HepG2 (cell line): ENCODE results near the gene FRAS1. TPM values are rescaled to one million over a fixed set of nuclear protein-coding genes. Genes with fewer than 3 reads are reported as not detected.

Source experiments
- EP300 ChIP-seq, 3 experiments: sonication (generic) in 1 of 3; formaldehyde crosslinking in 1 of 3; IDR thresholded peaks; 2 replicates each; pipeline versions ENCODE4 v1.5.1 to v1.6.1; 2011 to 2020; ENCODE audit warnings: low read depth in 2 of 3, low read length in 2 of 3, borderline replicate concordance in 1 of 3, improper control_type of control experiment in 1 of 3, mild to moderate bottlenecking in 1 of 3, missing genetic modification reagents in 1 of 3, moderate library complexity in 1 of 3
- ISX ChIP-seq: sonication (generic); formaldehyde crosslinking; conservative IDR thresholded peaks from 2 replicates; pipeline ENCODE4 v1.5.0; 2020; ENCODE audit warnings: missing genetic modification reagents
- RXRB ChIP-seq: IDR thresholded peaks from 2 replicates; pipeline ENCODE4 v1.6.1; 2016; ENCODE audit warnings: borderline replicate concordance, missing genetic modification reagents, missing compliant biosample characterization
- TCF7 ChIP-seq: sonication (generic); IDR thresholded peaks from 2 replicates; pipeline ENCODE4 v1.6.1; 2016; ENCODE audit warnings: antibody characterized with exemption, low read depth
- TCF7L2 ChIP-seq: IDR thresholded peaks from 2 replicates; pipeline ENCODE4 v1.6.1; 2011; ENCODE audit warnings: mild to moderate bottlenecking, low read depth, low read length, moderate library complexity
- ZNF251 ChIP-seq: sonication (generic); formaldehyde crosslinking; IDR thresholded peaks from 2 replicates; pipeline ENCODE4 v1.9.0; 2021; ENCODE audit warnings: mild to moderate bottlenecking, missing genetic modification reagents
- ZNF263 ChIP-seq: sonication (generic); formaldehyde crosslinking; IDR thresholded peaks from 2 replicates; pipeline ENCODE4 v1.4.0; 2020; ENCODE audit warnings: missing genetic modification reagents
- ZNF460 ChIP-seq: sonication (generic); formaldehyde crosslinking; IDR thresholded peaks from 2 replicates; pipeline ENCODE4 v1.5.1; 2020; ENCODE audit warnings: missing genetic modification reagents, mild to moderate bottlenecking, borderline replicate concordance
- ZNF670 ChIP-seq: sonication (generic); formaldehyde crosslinking; IDR thresholded peaks from 2 replicates; pipeline ENCODE4 v1.8.0; 2022; ENCODE audit warnings: mild to moderate bottlenecking, missing genetic modification reagents, borderline replicate concordance
- ZNF720 ChIP-seq: sonication (generic); formaldehyde crosslinking; IDR thresholded peaks from 2 replicates; pipeline ENCODE4 v1.4.0; 2020; ENCODE audit warnings: missing genetic modification reagents
- ZNF75D ChIP-seq: sonication (generic); formaldehyde crosslinking; IDR thresholded peaks from 2 replicates; pipeline ENCODE4 v1.8.1; 2023; ENCODE audit warnings: missing genetic modification reagents, mild to moderate bottlenecking, borderline replicate concordance
- ZNF766 ChIP-seq: sonication (generic); formaldehyde crosslinking; IDR thresholded peaks from 2 replicates; pipeline ENCODE4 v1.5.0; 2020; ENCODE audit warnings: missing genetic modification reagents, borderline replicate concordance
- polyA plus RNA-seq, 8 experiments: library from polyadenylated mRNA; depleted of rRNA in 3 of 8; stranded (reverse) in 7 of 8; unstranded in 1 of 8; fragments of >200 nt; fragmentation: Illumina TruSeq in 4 of 8; extraction: Trizol in 4 of 8; gene quantifications; 2 replicates each; pipeline versions ENCODE4 v1.2.1 to v1.2.3, GENCODE V29; 2011 to 2016; ENCODE audit warnings: low read depth in 4 of 8, missing spikeins in 1 of 8, mixed read lengths in 1 of 8; ENCODE audit not compliant: insufficient read depth in 1 of 8
- total RNA-seq, 5 experiments: library from RNA; depleted of rRNA; stranded (reverse); fragments of >200 nt; fragmentation: Illumina TruSeq; extraction: Trizol; gene quantifications; 2 replicates each; pipeline ENCODE4 v1.2.3, GENCODE V29; 2016; ENCODE audit warnings: low read depth in 1 of 5
- TF ChIP-seq, protein P1 (sequence below): sonication (generic); formaldehyde crosslinking; IDR thresholded peaks from 2 replicates; pipeline ENCODE4 v1.8.0; 2022; ENCODE audit warnings: missing genetic modification reagents, mild to moderate bottlenecking, borderline replicate concordance
- TF ChIP-seq, protein P2 (sequence below), 2 experiments: IDR thresholded peaks; 2 replicates each; pipeline ENCODE4 v1.6.1; 2011 to 2012; ENCODE audit warnings: low read length in 2 of 2, borderline replicate concordance in 1 of 2, low read depth in 1 of 2, mild to moderate bottlenecking in 1 of 2, moderate library complexity in 1 of 2
- TF ChIP-seq, protein P3 (sequence below): sonication (generic); formaldehyde crosslinking; IDR thresholded peaks from 2 replicates; pipeline ENCODE4 v1.8.0; 2022; ENCODE audit warnings: mild to moderate bottlenecking, missing genetic modification reagents, moderate library complexity
- TF ChIP-seq, protein P4 (sequence below): sonication (generic); formaldehyde crosslinking; IDR thresholded peaks from 2 replicates; pipeline ENCODE4 v1.5.0; 2020; ENCODE audit warnings: mild to moderate bottlenecking, missing genetic modification reagents
- TF ChIP-seq, protein P5 (sequence below): sonication (generic); formaldehyde crosslinking; IDR thresholded peaks from 2 replicates; pipeline ENCODE4 v1.9.0; 2021; ENCODE audit warnings: missing genetic modification reagents, mild to moderate bottlenecking, borderline replicate concordance

Gene FRAS1
- total and polyA plus RNA-seq, 2 of the 13 experiments (the other 11 are each of a cell fraction or from before 2014, with no cell fraction given), result 22.5 to 31.6 TPM

DNA sequence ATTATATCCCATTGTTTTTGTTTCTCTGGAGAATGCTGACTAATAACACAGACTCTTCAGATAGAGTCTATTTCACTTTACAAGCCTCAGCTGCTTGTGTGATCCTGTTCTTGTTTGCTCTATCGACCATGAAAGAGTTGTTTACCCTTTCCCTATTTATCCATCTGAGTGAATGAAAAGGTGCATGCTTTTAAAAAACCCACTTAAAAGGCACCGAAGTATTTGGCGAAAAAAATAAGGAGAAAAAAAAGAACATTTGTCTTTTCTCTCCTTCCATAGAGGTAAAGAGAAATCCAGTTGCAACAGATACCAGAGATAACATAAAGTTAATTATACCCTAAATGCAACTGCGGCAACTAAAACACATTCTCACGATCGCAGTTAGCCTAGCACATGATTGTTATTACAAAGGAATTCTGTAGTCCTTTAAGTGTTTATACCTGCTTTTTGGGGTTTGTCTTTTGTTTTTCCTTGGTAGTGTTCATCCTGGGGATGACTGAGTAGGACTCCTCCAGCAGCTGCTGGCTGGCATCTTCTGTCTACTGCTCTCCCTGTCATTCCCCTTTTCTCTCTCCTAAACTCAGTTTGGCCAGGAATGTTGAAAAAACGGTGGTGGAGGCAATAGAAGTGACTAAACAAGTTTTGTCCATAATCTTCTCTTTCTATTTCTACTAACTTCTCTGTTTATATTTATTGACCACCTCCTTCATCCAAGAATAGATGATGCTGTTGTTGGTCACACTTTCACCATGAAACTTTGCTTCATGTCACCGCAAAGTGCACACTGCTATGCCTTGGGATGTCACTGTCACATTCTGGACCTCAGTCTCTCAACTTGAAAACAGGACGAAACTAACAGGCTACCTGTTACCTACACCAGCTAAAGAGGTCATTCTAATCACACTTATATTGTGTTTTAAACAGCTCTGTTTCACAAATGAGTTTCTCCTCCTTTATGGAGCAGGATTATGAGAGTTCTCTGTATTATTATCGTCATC, 41.9 kb upstream of the FRAS1 start (continued):
- TF ChIP-seq ZNF670 (0 out of 2 replicates have a peak, but pooled peaks have one; percentile 2), TCF7L2 (peak; percentile 96), ZNF75D (CRISPR knock-in tag) (no peak), ZNF251 (CRISPR knock-in tag) (no peak), ISX (CRISPR knock-in tag) (no peak), TCF7 (peak; percentile 97), ZNF766 (CRISPR knock-in tag) (no peak), ZNF263 (peak; percentile 81), ZNF720 (CRISPR knock-in tag) (no peak), RXRB (CRISPR knock-in tag) (peak; percentile 52), ZNF460 (no peak), EP300 (IDR thresholded peaks at IDR 0.05; ENCODE audit: low read depth in 2 of 2, low read length in 2 of 2) (peak in 1 of 2 experiments; percentile 95; a peak in 2 of 4 replicates), EP300 (CRISPR knock-in tag; IDR thresholded peaks at IDR 0.05; ENCODE audit: borderline replicate concordance) (peak; percentile 66; the same call in 1 of the 2 replicates)
- TF ChIP-seq, protein P1, sequence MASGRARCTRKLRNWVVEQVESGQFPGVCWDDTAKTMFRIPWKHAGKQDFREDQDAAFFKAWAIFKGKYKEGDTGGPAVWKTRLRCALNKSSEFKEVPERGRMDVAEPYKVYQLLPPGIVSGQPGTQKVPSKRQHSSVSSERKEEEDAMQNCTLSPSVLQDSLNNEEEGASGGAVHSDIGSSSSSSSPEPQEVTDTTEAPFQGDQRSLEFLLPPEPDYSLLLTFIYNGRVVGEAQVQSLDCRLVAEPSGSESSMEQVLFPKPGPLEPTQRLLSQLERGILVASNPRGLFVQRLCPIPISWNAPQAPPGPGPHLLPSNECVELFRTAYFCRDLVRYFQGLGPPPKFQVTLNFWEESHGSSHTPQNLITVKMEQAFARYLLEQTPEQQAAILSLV (CRISPR knock-in tag), result no peak
- TF ChIP-seq, protein P2, sequence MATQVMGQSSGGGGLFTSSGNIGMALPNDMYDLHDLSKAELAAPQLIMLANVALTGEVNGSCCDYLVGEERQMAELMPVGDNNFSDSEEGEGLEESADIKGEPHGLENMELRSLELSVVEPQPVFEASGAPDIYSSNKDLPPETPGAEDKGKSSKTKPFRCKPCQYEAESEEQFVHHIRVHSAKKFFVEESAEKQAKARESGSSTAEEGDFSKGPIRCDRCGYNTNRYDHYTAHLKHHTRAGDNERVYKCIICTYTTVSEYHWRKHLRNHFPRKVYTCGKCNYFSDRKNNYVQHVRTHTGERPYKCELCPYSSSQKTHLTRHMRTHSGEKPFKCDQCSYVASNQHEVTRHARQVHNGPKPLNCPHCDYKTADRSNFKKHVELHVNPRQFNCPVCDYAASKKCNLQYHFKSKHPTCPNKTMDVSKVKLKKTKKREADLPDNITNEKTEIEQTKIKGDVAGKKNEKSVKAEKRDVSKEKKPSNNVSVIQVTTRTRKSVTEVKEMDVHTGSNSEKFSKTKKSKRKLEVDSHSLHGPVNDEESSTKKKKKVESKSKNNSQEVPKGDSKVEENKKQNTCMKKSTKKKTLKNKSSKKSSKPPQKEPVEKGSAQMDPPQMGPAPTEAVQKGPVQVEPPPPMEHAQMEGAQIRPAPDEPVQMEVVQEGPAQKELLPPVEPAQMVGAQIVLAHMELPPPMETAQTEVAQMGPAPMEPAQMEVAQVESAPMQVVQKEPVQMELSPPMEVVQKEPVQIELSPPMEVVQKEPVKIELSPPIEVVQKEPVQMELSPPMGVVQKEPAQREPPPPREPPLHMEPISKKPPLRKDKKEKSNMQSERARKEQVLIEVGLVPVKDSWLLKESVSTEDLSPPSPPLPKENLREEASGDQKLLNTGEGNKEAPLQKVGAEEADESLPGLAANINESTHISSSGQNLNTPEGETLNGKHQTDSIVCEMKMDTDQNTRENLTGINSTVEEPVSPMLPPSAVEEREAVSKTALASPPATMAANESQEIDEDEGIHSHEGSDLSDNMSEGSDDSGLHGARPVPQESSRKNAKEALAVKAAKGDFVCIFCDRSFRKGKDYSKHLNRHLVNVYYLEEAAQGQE (IDR thresholded peaks at IDR 0.05; ENCODE audit: borderline replicate concordance in 1 of 2, low read depth in 1 of 2, low read length in 2 of 2), result peak in 1 of 2 experiments; percentile 36; a peak in 1 of 4 replicates
- TF ChIP-seq, protein P3, sequence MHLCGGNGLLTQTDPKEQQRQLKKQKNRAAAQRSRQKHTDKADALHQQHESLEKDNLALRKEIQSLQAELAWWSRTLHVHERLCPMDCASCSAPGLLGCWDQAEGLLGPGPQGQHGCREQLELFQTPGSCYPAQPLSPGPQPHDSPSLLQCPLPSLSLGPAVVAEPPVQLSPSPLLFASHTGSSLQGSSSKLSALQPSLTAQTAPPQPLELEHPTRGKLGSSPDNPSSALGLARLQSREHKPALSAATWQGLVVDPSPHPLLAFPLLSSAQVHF (CRISPR knock-in tag), result no peak
- TF ChIP-seq, protein P4, sequence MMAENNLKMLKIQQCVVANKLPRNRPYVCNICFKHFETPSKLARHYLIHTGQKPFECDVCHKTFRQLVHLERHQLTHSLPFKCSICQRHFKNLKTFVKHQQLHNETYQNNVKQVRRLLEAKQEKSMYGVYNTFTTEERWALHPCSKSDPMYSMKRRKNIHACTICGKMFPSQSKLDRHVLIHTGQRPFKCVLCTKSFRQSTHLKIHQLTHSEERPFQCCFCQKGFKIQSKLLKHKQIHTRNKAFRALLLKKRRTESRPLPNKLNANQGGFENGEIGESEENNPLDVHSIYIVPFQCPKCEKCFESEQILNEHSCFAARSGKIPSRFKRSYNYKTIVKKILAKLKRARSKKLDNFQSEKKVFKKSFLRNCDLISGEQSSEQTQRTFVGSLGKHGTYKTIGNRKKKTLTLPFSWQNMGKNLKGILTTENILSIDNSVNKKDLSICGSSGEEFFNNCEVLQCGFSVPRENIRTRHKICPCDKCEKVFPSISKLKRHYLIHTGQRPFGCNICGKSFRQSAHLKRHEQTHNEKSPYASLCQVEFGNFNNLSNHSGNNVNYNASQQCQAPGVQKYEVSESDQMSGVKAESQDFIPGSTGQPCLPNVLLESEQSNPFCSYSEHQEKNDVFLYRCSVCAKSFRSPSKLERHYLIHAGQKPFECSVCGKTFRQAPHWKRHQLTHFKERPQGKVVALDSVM (CRISPR knock-in tag), result no peak
- TF ChIP-seq, protein P5, sequence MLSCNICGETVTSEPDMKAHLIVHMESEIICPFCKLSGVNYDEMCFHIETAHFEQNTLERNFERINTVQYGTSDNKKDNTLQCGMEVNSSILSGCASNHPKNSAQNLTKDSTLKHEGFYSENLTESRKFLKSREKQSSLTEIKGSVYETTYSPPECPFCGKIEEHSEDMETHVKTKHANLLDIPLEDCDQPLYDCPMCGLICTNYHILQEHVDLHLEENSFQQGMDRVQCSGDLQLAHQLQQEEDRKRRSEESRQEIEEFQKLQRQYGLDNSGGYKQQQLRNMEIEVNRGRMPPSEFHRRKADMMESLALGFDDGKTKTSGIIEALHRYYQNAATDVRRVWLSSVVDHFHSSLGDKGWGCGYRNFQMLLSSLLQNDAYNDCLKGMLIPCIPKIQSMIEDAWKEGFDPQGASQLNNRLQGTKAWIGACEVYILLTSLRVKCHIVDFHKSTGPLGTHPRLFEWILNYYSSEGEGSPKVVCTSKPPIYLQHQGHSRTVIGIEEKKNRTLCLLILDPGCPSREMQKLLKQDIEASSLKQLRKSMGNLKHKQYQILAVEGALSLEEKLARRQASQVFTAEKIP, result no peak
